GM21825 (cell line): ENCODE results near the gene CLEC2L.

Experiments
- ATAC-seq: cut with Tn5 transposase; IDR thresholded peaks from one replicate; pipeline ENCODE4 v1.9.1; 2021; ENCODE audit warnings: mild to moderate bottlenecking, moderate library complexity; ENCODE audit not compliant: unreplicated experiment

CLEC2L gene

GRCh38 chr7:139573871-139574270, 50.4 kb downstream of the CLEC2L start:
- no peak for ATAC-seq

- no peak for ATAC-seq
Measured at GRCh38 chr7:139574618-139575337, 51.3 kb downstream of the CLEC2L start.

- no peak for ATAC-seq
Measured at GRCh38 chr7:139575338-139575680, 51.8 kb downstream of the CLEC2L start.

- no peak for ATAC-seq
Measured at GRCh38 chr7:139576179-139576973, 52.9 kb downstream of the CLEC2L start.

GRCh38 chr7:139580435-139580834, 57.0 kb downstream of the CLEC2L start:
- no peak for ATAC-seq

DNA sequence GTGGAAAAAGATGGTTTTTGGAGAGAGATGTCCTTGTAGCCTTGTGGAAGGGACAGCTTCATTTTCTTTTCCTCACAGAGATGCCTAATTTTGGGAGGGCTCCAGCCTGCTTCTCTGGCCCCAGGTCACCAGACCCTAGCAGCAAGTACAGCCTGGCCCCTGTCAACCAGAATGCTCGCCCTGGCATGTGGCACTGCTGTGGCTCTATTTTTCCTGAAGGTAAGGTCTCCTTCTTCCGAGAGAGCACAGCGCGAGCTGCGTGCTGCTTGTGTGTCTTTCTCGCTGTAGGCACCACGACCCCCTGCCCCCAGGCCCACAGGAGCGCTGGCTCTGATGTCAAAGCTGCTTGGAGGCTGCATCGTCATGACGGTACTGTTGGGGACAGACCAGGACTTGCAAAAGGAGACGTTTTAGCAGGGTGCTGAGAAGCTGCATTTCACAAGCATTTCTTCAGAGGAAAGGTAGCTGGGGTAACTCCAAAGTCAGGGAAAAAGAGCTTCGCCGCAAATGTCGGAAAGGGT, 58.7 kb downstream of the CLEC2L start:
- ATAC-seq, result no peak

- no peak for ATAC-seq
Measured at GRCh38 chr7:139582671-139583155, 59.2 kb downstream of the CLEC2L start.

- no peak for ATAC-seq
Measured at GRCh38 chr7:139583826-139584553, 60.5 kb downstream of the CLEC2L start.

DNA sequence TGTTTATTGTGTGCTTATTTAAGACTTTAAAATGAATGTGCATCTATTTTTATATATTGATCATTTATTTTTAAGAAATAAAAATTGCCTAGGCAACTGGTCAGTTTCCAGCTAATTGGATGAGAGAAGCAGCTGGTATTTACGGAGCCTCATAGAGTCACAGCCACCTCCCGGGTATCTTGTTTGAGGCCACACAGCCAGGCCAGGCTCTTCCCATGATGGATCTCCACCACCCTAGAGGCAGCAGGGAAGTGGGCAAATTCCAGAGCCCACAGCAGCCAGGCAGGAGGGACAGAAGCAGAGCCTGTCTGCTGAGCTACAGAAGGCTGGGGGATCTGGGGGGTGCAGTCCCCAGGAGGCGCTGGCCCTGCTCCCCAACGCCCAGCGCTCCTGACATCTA, 61.6 kb downstream of the CLEC2L start:
- ATAC-seq, result no peak

- no peak for ATAC-seq
Measured at GRCh38 chr7:139586286-139586685, 62.8 kb downstream of the CLEC2L start.

GRCh38 chr7:139587535-139587934, 64.0 kb downstream of the CLEC2L start:
- ATAC-seq, result no peak

GRCh38 chr7:139588632-139589031, 65.1 kb downstream of the CLEC2L start:
- ATAC-seq, result no peak

- ATAC-seq, result no peak
Measured at GRCh38 chr7:139589474-139589873, 66.0 kb downstream of the CLEC2L start.

DNA sequence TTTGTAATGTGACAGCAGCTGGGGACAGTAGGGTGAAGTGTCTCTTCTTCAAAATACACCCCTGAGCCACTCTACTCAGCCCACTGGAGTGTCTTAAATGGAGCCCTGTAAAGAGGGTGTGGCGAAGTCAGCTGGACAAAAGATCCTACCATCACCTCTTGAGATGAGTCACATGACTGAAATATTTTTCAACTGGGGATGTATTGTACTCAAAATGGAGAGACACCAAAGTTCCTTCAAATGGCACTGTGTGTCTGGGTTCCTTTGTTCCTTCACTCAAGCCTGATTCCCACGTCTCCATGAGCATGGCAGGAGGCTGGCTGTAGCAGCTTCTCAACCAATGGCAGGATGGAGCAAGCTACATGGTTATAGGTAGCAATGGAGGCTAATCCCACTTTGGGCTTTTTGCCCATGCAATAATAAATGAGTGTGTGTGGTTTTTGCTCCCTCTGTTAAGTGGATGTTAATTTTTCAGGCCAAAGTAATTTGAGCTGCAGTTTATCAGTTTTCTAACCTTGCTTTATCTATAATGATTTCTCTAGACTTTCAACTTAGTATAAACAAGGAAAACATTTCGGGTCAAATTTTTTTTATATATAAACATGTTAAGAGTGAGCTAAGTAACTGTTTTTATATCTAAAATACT, 68.2 kb downstream of the CLEC2L start:
- ATAC-seq, result no peak

- no peak for ATAC-seq
Measured at GRCh38 chr7:139592801-139593461, 69.4 kb downstream of the CLEC2L start.

DNA sequence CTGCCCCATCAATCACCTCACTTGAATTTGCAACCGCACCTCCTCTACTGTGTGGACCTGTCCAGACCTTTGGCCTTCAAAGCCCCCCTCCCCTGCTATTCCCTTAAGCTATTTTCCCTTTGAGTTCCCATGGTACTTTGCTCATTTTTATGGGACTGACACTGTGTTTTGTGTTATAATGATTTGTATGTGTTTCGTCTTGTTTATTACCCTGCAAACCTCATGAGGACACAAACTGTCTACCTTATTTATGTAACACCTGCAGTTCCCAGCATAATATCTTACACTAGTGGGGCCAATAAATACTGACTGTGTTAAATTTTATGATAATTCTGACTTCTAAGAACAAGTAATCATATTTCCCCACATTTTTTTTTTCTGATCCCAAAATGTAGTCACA, 70.6 kb downstream of the CLEC2L start:
- ATAC-seq, result no peak
